ENCODE data around the gene ATL2. TPM values are rescaled to one million over a fixed set of nuclear protein-coding genes. Genes with fewer than 3 reads are reported as not detected.
A peak's percentile ranks its signal among the peaks of the same experiment; 100 is the strongest.

The ATL2 gene
- total RNA-seq, 3 donors from 2014 or later: 56.9 to 63.9 (median 60.2) TPM

DNA sequence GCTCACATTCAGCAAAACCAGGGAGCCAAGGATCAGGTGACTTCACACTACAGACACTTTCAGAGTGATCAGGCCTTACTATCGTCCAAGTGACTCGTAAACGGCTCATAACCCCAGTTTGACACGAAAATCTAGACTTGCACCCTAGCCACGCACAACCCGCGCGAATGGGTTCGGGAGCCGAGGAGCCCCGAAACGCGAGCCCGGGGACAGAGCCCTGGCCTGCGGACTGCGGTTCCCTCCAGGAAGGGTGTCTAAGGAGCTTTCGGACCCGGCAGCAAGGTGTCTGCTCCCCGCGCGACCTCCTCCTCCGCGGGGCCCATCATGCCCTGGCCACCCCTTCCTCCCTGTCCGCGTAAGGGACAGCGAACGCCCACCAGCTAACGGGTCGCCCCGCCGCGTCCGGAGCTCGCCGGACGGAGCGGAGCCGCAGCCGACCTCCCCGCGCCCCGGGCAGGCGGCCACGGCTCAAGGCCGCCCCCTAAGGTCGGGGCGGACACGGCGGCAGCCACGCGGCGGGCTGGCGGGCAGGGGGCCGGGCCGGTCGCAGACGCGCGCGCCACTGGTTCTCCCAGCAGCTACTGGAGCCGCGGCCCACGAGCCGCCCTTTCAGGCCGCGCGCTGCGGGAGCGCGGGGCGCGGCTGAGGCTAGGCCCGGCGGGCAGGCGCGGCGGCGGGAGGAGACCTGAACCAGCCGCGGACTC is 575 bp downstream of the ATL2 start:
- Mint-ChIP-seq H3K4me1 (ENCODE audit: low read depth) (peaks cover 64% of the 10 kb centered on the region), H3K36me3 (ENCODE audit: insufficient read depth) (no peaks in the 10 kb centered on the region), H3K4me3 (peak overlapping the region; percentile 87), H3K9me3 (no peaks in the 10 kb centered on the region), H3K27me3 (ENCODE audit: low read depth) (peaks cover 2% of the 10 kb centered on the region)
- DNase-seq (peak; percentile 39), ATAC-seq (peak; percentile 69 to 72)

DNA sequence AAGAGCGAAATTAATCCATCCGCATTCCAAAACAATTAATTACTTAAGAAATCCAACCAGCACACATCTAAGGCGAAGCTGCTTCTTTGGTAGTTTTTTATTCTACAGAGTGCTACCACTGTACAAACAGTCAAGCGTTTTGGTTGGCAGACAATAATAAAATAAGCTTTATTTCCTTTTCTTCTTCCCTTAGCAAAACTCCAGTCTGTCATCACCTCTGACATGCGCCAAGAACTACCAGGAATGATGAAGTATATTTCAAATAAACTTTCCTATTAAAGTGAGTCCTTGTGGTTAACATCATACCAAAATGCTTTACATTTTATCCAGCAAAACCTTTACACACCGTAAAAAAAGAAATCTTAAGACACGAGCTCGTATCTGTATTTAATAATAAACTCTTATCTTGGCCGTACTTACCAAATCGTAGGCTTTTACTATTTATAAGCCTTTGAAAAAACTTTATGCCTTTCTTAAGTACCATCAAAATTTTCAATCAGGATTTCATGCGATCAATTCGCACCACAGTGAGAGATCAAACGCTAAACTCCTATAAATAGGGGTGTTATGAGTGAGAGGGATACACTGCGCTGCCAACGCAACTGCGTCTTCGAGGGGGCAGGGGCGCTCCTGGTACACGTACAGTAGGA is 1.3 kb downstream of the ATL2 start:
- peaks cover 66% of the 10 kb centered on the region for H3K4me1 Mint-ChIP-seq (ENCODE audit: low read depth)
- DNase-seq (peak; percentile 34), ATAC-seq (peak in 1 of 2 donors; percentile 28)
- H3K4me3 Mint-ChIP-seq: peak overlapping the region; percentile 87
- H3K36me3 Mint-ChIP-seq (ENCODE audit: insufficient read depth): no peaks in the 10 kb centered on the region
- peaks cover 2% of the 10 kb centered on the region for H3K27me3 Mint-ChIP-seq (ENCODE audit: low read depth)
- no peaks in the 10 kb centered on the region for H3K9me3 Mint-ChIP-seq

DNA sequence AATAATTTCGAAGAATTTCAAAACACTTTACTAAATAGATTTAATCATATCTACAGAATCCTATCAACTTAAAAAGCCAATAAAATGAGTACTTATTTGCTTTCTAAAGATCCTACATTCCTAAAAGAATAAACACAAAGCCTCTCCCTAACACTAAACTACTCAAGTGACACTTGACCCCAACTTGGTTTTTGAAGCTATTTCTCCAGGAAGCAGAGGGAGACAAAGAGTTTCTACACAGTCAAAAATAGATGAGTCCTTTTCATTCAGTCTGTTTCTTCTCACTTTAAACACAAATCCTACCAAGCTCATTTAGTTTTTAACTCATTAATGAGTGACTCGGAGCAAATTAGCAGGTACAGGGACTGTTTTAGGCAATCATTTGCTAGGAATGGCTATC is 2.1 kb downstream of the ATL2 start:
- H3K36me3 Mint-ChIP-seq (ENCODE audit: insufficient read depth): no peaks in the 10 kb centered on the region
- peak overlapping the region; percentile 87 for H3K4me3 Mint-ChIP-seq
- peaks cover 60% of the 10 kb centered on the region for H3K4me1 Mint-ChIP-seq (ENCODE audit: low read depth)
- DNase-seq (no peak), ATAC-seq (no peak)
- peaks cover 2% of the 10 kb centered on the region for H3K27me3 Mint-ChIP-seq (ENCODE audit: low read depth)
- no peaks in the 10 kb centered on the region for H3K9me3 Mint-ChIP-seq

GRCh38 chr2:38371235-38371634 is 5.8 kb downstream of the ATL2 start:
- Mint-ChIP-seq H3K4me3 (no peak overlapping the region), H3K27me3 (ENCODE audit: low read depth) (no peaks in the 10 kb centered on the region), H3K36me3 (ENCODE audit: insufficient read depth) (peaks cover 1% of the 10 kb centered on the region), H3K4me1 (ENCODE audit: low read depth) (peaks cover 50% of the 10 kb centered on the region), H3K9me3 (no peaks in the 10 kb centered on the region)
- no peak for ATAC-seq
- DNase-seq: no peak

DNA sequence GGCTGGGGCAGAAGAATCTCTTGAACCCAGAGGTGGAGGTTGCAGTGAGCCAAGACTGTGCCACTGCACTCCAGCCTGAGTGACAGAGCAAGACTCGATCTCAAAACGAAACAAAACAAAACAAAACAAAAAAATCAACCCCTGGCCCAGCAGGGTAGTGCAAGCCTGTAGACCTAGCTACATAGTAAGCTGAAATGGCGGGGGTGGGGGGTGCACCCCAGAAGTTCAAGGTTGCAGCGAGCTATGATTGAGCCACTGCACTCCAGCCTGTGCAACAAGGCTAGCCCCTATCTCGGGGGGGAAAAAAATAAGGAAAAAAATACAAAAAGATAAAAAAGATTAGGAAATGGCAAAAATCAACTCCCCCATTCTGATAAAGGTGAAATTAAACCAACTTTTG is 6.4 kb downstream of the ATL2 start:
- H3K4me3 Mint-ChIP-seq: no peak overlapping the region
- no peaks in the 10 kb centered on the region for H3K9me3 Mint-ChIP-seq
- peaks cover 1% of the 10 kb centered on the region for H3K36me3 Mint-ChIP-seq (ENCODE audit: insufficient read depth)
- ATAC-seq: no peak
- no peaks in the 10 kb centered on the region for H3K27me3 Mint-ChIP-seq (ENCODE audit: low read depth)
- no peak for DNase-seq
- peaks cover 48% of the 10 kb centered on the region for H3K4me1 Mint-ChIP-seq (ENCODE audit: low read depth)

- Mint-ChIP-seq H3K9me3 (no peaks in the 10 kb centered on the region), H3K4me3 (no peak overlapping the region)
- no peak for DNase-seq
Measured at GRCh38 chr2:38362232-38362631, 14.8 kb downstream of the ATL2 start.

GRCh38 chr2:38360177-38360576 is 16.9 kb downstream of the ATL2 start:
- Mint-ChIP-seq H3K9me3 (no peaks in the 10 kb centered on the region), H3K36me3 (ENCODE audit: insufficient read depth) (peaks cover 4% of the 10 kb centered on the region), H3K4me3 (no peak overlapping the region), H3K27me3 (ENCODE audit: low read depth) (no peaks in the 10 kb centered on the region), H3K4me1 (ENCODE audit: low read depth) (peaks cover 18% of the 10 kb centered on the region)
- ATAC-seq: no peak
- DNase-seq: no peak

More at GRCh38 chr2:38362232-38362631, 14.8 kb downstream of the ATL2 start:
- no peak for ATAC-seq
- Mint-ChIP-seq H3K27me3 (ENCODE audit: low read depth) (no peaks in the 10 kb centered on the region), H3K4me1 (ENCODE audit: low read depth) (peaks cover 26% of the 10 kb centered on the region), H3K36me3 (ENCODE audit: insufficient read depth) (peaks cover 5% of the 10 kb centered on the region)

- H3K4me1 Mint-ChIP-seq (ENCODE audit: low read depth): peaks cover 26% of the 10 kb centered on the region
Measured at GRCh38 chr2:38353402-38353801, 23.7 kb downstream of the ATL2 start.

DNA sequence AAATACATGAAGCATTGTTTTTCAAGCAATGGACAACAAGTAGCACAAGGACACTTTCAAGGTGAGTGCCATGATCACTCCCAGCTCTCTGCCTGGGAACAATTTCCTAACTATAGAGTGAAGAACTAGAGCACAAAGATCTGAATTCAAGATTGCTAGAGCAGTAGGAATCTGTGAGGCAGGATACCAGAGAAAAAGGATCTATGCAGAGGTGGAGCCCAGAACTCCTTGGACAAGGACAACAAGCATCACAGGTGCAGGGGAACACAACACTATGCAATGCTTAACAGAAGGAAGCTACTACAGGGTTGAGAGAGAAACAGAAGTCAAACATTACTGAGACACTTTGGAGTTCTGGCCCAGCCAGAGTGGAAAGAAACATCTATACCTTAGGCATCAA is 24.7 kb downstream of the ATL2 start:
- H3K27me3 Mint-ChIP-seq (ENCODE audit: low read depth): no peaks in the 10 kb centered on the region
- peaks cover 21% of the 10 kb centered on the region for H3K36me3 Mint-ChIP-seq (ENCODE audit: insufficient read depth)
- DNase-seq (no peak), ATAC-seq (no peak)
- H3K4me1 Mint-ChIP-seq (ENCODE audit: low read depth): peaks cover 26% of the 10 kb centered on the region
- H3K9me3 Mint-ChIP-seq: no peaks in the 10 kb centered on the region
- H3K4me3 Mint-ChIP-seq: no peak overlapping the region

More at GRCh38 chr2:38353402-38353801, 23.7 kb downstream of the ATL2 start:
- Mint-ChIP-seq H3K36me3 (ENCODE audit: insufficient read depth) (peaks cover 21% of the 10 kb centered on the region), H3K9me3 (no peaks in the 10 kb centered on the region), H3K27me3 (ENCODE audit: low read depth) (no peaks in the 10 kb centered on the region), H3K4me3 (no peak overlapping the region)
- no peak for ATAC-seq
- no peak for DNase-seq

- ATAC-seq: no peak
- no peak for DNase-seq
- peaks cover 4% of the 10 kb centered on the region for H3K9me3 Mint-ChIP-seq
- peaks cover 3% of the 10 kb centered on the region for H3K4me1 Mint-ChIP-seq (ENCODE audit: low read depth)
- no peaks in the 10 kb centered on the region for H3K27me3 Mint-ChIP-seq (ENCODE audit: low read depth)
- H3K4me3 Mint-ChIP-seq: no peak overlapping the region
- H3K36me3 Mint-ChIP-seq (ENCODE audit: insufficient read depth): peaks cover 28% of the 10 kb centered on the region
Measured at GRCh38 chr2:38345323-38346038, 31.6 kb downstream of the ATL2 start.

DNA sequence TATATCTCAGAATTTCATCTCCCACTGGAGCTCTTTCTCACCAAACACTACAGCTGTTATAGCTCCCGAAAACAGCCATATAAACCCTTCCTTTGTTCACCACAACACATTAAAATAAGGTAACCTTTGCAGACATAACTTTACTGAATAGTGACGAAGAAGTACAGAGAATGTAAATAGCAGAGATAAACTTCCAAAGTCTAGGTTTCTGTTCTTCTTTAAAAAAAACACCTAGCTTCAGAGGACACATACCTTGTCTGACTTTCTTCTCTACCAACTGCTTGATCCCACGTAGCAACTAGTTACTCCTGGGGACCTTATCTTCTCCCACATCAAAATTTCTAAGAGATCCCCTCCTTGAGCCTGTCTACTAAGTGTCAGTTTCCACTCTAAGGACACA is 32.3 kb downstream of the ATL2 start:
- DNase-seq (no peak), ATAC-seq (no peak)
- Mint-ChIP-seq H3K4me1 (ENCODE audit: low read depth) (no peaks in the 10 kb centered on the region), H3K4me3 (no peak overlapping the region), H3K36me3 (ENCODE audit: insufficient read depth) (peaks cover 25% of the 10 kb centered on the region), H3K27me3 (ENCODE audit: low read depth) (no peaks in the 10 kb centered on the region), H3K9me3 (peaks cover 4% of the 10 kb centered on the region)

DNA sequence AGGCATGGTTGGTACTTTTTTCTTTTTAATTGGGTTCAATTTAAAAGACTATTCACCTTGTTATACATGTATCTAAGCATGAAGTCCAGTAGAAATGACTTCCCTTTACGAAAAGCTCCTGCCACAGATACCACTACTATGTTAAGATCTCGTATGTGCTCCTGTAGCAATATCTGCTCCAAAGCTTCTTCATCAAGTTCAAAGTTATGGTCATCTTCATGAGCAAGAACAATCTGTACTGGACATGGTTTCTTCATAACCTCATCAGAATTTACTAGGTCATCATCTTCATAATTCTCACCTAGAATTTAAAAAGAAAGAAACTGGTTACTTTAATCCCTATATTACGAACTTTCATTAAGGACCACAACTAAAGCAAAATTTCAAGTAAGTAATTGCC is 33.9 kb downstream of the ATL2 start:
- DNase-seq: no peak
- Mint-ChIP-seq H3K36me3 (ENCODE audit: insufficient read depth) (peaks cover 34% of the 10 kb centered on the region), H3K9me3 (peaks cover 4% of the 10 kb centered on the region), H3K4me1 (ENCODE audit: low read depth) (no peaks in the 10 kb centered on the region), H3K4me3 (no peak overlapping the region), H3K27me3 (ENCODE audit: low read depth) (no peaks in the 10 kb centered on the region)
- ATAC-seq: no peak

DNA sequence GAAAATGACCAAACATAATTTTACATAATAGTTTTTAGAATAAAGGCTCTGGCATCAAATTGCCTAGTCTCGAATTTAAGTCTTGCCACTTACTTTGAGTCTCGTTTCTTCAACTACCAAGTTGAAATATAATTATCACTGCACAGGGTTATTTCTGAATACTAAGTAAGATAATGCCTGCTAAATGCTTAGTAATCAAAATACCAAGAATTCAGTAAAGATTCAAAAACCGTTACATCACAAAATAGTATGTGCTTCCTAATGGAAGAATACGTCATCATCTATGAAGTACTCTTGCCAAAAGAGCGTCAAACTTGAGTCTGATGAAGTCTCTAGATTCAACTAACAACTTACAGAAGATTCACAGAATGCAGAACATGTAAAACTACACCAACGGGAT is 40.5 kb downstream of the ATL2 start:
- peaks cover 28% of the 10 kb centered on the region for H3K36me3 Mint-ChIP-seq (ENCODE audit: insufficient read depth)
- no peak for DNase-seq
- ATAC-seq: no peak
- H3K4me1 Mint-ChIP-seq (ENCODE audit: low read depth): no peaks in the 10 kb centered on the region
- H3K4me3 Mint-ChIP-seq: no peak overlapping the region
- H3K27me3 Mint-ChIP-seq (ENCODE audit: low read depth): no peaks in the 10 kb centered on the region
- no peaks in the 10 kb centered on the region for H3K9me3 Mint-ChIP-seq

GRCh38 chr2:38330754-38331153 is 46.3 kb downstream of the ATL2 start:
- H3K36me3 Mint-ChIP-seq (ENCODE audit: insufficient read depth): peaks cover 24% of the 10 kb centered on the region
- no peak for ATAC-seq

More at GRCh38 chr2:38330754-38331153, 46.3 kb downstream of the ATL2 start:
- Mint-ChIP-seq H3K4me1 (ENCODE audit: low read depth) (peaks cover 20% of the 10 kb centered on the region), H3K4me3 (no peak overlapping the region), H3K9me3 (peaks cover 7% of the 10 kb centered on the region), H3K27me3 (ENCODE audit: low read depth) (no peaks in the 10 kb centered on the region)
- DNase-seq: no peak
